ENCODE data around the gene CLEC9A. TPM values are rescaled to one million over a fixed set of nuclear protein-coding genes. Genes with fewer than 3 reads are reported as not detected.

The CLEC9A gene
- total RNA-seq, 2 experiments from 2014 or later: not detected

GRCh38 chr12:10033783-10034545, 3.5 kb downstream of the CLEC9A start:
- no peak overlapping the region for H3K4me3 Mint-ChIP-seq
- H3K27me3 Mint-ChIP-seq: peaks cover 2% of the 10 kb centered on the region
- ChIA-PET CTCF (interaction anchor here (0.8 to 1.7 kb wide), 13 partner anchors 9 to 286 kb away, joined by 3 to 25 read pairs (median 3); no protein-coding TSS in a partner anchor), POLR2A (interaction anchor here (1.3 kb wide), 1 partner anchor 11 kb away, joined by 5 read pairs; no protein-coding TSS in a partner anchor)
- peak; percentile 70 for TF ChIP-seq CTCF (IDR thresholded peaks at IDR 0.05)
- H3K36me3 Mint-ChIP-seq (ENCODE audit: low read depth): no peaks in the 10 kb centered on the region
- ATAC-seq: no peak
- no peak for DNase-seq
- H3K4me1 Mint-ChIP-seq (ENCODE audit: low read depth): no peaks in the 10 kb centered on the region
- H3K9me3 Mint-ChIP-seq: no peaks in the 10 kb centered on the region
- H3K27ac Mint-ChIP-seq: no peak overlapping the region
- intact Hi-C loops (cut with micrococcal nuclease): loop anchor here (5.0 kb wide), 1 partner anchor 108 kb away; no protein-coding TSS in a partner anchor

GRCh38 chr12:10042167-10042566, 11.7 kb downstream of the CLEC9A start:
- H3K27ac Mint-ChIP-seq: no peak overlapping the region
- H3K9me3 Mint-ChIP-seq: no peaks in the 10 kb centered on the region
- intact Hi-C loops (cut with micrococcal nuclease): no loop called here
- H3K4me1 Mint-ChIP-seq (ENCODE audit: low read depth): no peaks in the 10 kb centered on the region
- TF ChIP-seq CTCF (IDR thresholded peaks at IDR 0.05): no peak
- POLR2A ChIA-PET: no interaction called here
- no peak overlapping the region for H3K4me3 Mint-ChIP-seq
- DNase-seq: no peak
- no peaks in the 10 kb centered on the region for H3K36me3 Mint-ChIP-seq (ENCODE audit: low read depth)
- ATAC-seq: no peak
- CTCF ChIA-PET: interaction anchor here (0.8 to 1.2 kb wide), 5 partner anchors 8 to 1444 kb away, joined by 3 to 8 read pairs (median 3); partner anchors contain the start of gene CLEC1B
- peaks cover 11% of the 10 kb centered on the region for H3K27me3 Mint-ChIP-seq

GRCh38 chr12:10048526-10048925, 18.0 kb downstream of the CLEC9A start:
- no peak for TF ChIP-seq CTCF (IDR thresholded peaks at IDR 0.05)
- intact Hi-C loops (cut with micrococcal nuclease): no loop called here
- no peaks in the 10 kb centered on the region for H3K9me3 Mint-ChIP-seq
- ChIA-PET POLR2A (interaction anchor here (0.6 kb wide), 1 partner anchor 118 kb away, joined by 3 read pairs; no protein-coding TSS in a partner anchor), CTCF (interaction anchor here (0.8 kb wide), 1 partner anchor 105 kb away, joined by 3 read pairs; no protein-coding TSS in a partner anchor)
- no peak overlapping the region for H3K27ac Mint-ChIP-seq
- H3K4me1 Mint-ChIP-seq (ENCODE audit: low read depth): peaks cover 8% of the 10 kb centered on the region
- peaks cover 21% of the 10 kb centered on the region for H3K27me3 Mint-ChIP-seq
- no peak for ATAC-seq
- no peak for DNase-seq
- no peaks in the 10 kb centered on the region for H3K36me3 Mint-ChIP-seq (ENCODE audit: low read depth)
- H3K4me3 Mint-ChIP-seq: no peak overlapping the region

- intact Hi-C loops (cut with micrococcal nuclease): no loop called here
- Mint-ChIP-seq H3K36me3 (ENCODE audit: low read depth) (no peaks in the 10 kb centered on the region), H3K9me3 (no peaks in the 10 kb centered on the region), H3K4me3 (no peak overlapping the region), H3K27me3 (peaks cover 19% of the 10 kb centered on the region), H3K27ac (no peak overlapping the region), H3K4me1 (ENCODE audit: low read depth) (peaks cover 8% of the 10 kb centered on the region)
- no peak for TF ChIP-seq CTCF (IDR thresholded peaks at IDR 0.05)
- POLR2A ChIA-PET: no interaction called here
- ATAC-seq (no peak), DNase-seq (no peak)
- CTCF ChIA-PET: interaction anchor here (0.9 kb wide), 1 partner anchor 87 kb away, joined by 3 read pairs; no protein-coding TSS in a partner anchor
These were observed 21.9 kb downstream of the CLEC9A start for GRCh38 chr12:10052193-10052913.
